ENCODE data around the gene KIF12.
"Not testable (repeated sequence)": the region's sequence is repeated elsewhere in the genome, so short reads cannot be mapped to it uniquely, and the experiment has no call there.

- TF ChIP-seq EZH2phosphoT487 (IDR thresholded peaks at IDR 0.05; ENCODE audit: low read depth, severe bottlenecking, unreplicated experiment); CTCF (IDR thresholded peaks at IDR 0.05; ENCODE audit: poor library complexity): not testable (repeated sequence)
Observed at GRCh38 chr9:114128759-114129158, 29.7 kb upstream of the KIF12 start.
